RWPE1 (cell line): ENCODE results near the gene TRIM49D1.
"Not testable (repeated sequence)": the region's sequence is repeated elsewhere in the genome, so short reads cannot be mapped to it uniquely, and the experiment has no call there.

ENCODE experiments used
- CTCF ChIA-PET: fragments of 350-600 bp; sonication (Branson Sonifier 250); formaldehyde crosslinking; extraction: SDS; loops from one replicate; lab custom pipeline; 2021; lab: Yijun Ruan, JAX
- POLR2A ChIA-PET: fragments of 400-600 bp; formaldehyde crosslinking; extraction: SDS; loops from one replicate; lab custom pipeline; 2020; ENCODE audit warnings: antibody characterized with exemption; ENCODE audit not compliant: low non-redundant PET; lab: Yijun Ruan, JAX
- DNase-seq: peaks from one replicate; pipeline ENCODE4 v3.0.0; 2012; ENCODE audit warnings: low spot score
- H3K27ac ChIP-seq: fragments of 450-650 bp; 2 replicates; pipeline ENCODE4 v1.5.1; 2017
- TF ChIP-seq, protein P1 (sequence below): fragments of 450-650 bp; conservative IDR thresholded peaks from 2 replicates; pipeline ENCODE4 v1.5.1; 2017; ENCODE audit warnings: low read depth, mild to moderate bottlenecking

The TRIM49D1 gene, protein sequence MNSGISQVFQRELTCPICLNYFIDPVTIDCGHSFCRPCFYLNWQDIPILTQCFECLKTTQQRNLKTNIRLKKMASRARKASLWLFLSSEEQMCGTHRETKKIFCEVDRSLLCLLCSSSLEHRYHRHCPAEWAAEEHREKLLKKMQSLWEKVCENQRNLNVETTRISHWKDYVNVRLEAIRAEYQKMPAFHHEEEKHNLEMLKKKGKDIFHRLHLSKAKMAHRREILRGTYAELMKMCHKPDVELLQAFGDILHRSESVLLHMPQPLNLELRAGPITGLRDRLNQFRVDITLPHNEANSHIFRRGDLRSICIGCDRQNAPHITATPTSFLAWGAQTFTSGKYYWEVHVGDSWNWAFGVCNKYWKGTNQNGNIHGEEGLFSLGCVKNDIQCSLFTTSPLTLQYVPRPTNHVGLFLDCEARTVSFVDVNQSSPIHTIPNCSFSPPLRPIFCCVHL

DNA sequence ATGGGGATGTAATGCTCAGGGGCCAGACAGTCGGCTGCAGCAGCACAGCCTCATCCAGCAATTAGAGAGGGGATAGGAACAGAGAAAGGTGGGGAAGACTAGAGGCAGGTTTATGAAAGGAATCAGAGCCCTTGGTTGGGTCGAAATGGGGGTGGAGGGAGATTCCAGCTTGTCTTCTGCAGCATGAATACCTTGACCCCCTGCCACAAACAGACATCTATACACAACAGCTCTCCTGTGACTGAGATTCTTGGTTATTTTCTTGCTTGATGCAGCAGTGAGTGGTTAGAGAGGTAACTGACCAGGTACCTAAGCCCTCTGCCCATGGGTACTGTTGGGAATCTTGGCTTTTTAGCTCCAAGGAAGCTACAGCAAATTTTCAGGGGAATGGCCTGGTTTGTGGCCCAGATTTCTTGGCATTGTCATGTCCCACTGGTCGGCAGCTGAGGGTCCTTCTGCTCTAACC, at the start of gene TRIM49D1:
Gene TRIM49D1 (minus strand): TSS at position 51 of the 466 bp plus-strand sequence. CDS start 4,535 bp downstream, outside the sequence.
- TF ChIP-seq, protein P1, sequence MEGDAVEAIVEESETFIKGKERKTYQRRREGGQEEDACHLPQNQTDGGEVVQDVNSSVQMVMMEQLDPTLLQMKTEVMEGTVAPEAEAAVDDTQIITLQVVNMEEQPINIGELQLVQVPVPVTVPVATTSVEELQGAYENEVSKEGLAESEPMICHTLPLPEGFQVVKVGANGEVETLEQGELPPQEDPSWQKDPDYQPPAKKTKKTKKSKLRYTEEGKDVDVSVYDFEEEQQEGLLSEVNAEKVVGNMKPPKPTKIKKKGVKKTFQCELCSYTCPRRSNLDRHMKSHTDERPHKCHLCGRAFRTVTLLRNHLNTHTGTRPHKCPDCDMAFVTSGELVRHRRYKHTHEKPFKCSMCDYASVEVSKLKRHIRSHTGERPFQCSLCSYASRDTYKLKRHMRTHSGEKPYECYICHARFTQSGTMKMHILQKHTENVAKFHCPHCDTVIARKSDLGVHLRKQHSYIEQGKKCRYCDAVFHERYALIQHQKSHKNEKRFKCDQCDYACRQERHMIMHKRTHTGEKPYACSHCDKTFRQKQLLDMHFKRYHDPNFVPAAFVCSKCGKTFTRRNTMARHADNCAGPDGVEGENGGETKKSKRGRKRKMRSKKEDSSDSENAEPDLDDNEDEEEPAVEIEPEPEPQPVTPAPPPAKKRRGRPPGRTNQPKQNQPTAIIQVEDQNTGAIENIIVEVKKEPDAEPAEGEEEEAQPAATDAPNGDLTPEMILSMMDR = no peak
- POLR2A ChIA-PET = no interaction called here
- H3K27ac ChIP-seq = no peak within 1 kb of the TSS
- CTCF ChIA-PET = no interaction called here
- DNase-seq = no peak

DNA sequence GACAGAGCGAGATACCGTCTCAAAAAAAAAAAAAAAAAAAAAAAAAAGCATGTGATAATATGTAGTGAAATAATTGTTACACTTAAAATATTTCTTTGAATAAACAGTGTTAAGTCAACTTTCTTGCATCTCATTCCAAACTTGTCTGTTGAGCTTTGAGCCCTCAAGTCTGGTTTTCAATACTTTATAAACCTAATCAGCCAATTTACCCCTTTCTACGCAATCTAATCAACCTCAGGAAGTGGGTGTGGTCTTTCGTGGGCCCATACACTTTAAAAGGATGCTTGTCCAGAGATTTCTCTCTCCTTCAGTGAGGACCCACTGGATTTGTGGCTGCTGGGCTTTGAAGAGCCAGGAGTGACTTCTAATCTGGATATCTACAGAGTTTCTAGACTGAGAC, 43.7 kb upstream of the TRIM49D1 start, which contains the start of gene TRIM64:
Gene TRIM64 (plus strand): TSS at position 301 of the 400 bp plus-strand sequence. CDS start 2,467 bp downstream, outside the sequence.
- H3K27ac ChIP-seq, POLR2A ChIA-PET, CTCF ChIA-PET, DNase-seq: not testable (repeated sequence)

DNA sequence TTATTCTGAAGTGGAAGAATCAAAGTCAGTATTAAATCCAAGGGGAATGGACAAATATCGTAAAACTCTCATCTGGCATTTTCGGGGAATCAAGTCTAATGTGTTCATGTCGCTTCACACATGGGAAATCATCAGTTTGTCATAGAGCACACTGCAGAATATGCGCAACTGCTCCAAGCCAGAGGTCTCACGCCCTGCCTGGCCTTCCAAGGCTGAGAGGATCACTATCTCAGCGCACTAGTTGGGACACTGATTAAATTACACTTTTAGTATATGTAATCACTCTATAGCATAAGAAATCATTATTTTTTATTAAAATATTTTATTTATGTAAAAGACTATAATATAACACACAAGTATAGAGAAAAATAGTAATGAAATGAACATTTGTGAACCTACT, 38.8 kb upstream of the TRIM49D1 start:
- POLR2A ChIA-PET, H3K27ac ChIP-seq, DNase-seq, CTCF ChIA-PET: not testable (repeated sequence)

DNA sequence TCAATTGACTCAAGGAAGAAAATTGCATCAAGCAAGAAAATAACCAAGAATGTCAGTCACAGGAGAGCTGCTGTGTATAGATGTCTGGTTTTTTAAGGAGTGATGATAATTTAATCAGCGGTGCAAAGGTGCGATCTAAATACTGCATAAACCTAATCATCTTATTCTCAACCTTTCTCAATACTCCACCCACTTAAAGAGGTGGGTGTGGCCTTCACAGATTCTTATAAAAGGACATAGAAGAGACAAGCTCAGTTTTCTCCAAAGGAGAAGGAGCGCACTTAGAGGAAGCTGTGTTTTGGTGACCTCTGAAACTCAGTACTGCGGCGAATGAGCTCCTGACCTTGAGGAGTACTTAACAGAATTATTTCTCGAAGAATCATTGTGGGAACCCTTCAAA, 1.7 kb upstream of the TRIM49D1 start, which contains the start of gene TRIM49D2:
Gene TRIM49D2 (plus strand): TSS at position 301 of the 400 bp plus-strand sequence. CDS start 2,698 bp downstream, outside the sequence.
- POLR2A ChIA-PET, DNase-seq, H3K27ac ChIP-seq, CTCF ChIA-PET: not testable (repeated sequence)

DNA sequence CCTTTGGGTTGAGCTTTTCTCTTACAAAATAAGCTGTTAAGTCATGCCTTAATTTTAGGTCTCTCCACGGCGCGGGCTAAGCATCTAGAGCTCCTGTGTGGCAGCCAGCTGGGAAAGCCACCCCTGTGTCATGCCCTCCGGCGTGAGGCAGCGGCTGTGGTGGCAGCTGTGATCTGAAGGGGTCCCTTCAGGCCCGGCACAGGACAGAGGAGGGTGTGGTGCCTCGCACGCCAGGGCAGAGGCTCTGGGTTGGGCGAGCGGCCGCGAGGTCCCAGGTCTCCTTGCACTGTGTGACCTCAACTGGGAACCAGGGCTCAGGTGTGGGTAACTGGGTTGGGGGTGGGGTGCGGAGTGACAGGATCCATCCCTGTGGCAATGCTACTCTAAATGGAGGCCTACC, 21.2 kb downstream of the TRIM49D1 start:
- DNase-seq, POLR2A ChIA-PET, H3K27ac ChIP-seq, CTCF ChIA-PET: not testable (repeated sequence)

DNA sequence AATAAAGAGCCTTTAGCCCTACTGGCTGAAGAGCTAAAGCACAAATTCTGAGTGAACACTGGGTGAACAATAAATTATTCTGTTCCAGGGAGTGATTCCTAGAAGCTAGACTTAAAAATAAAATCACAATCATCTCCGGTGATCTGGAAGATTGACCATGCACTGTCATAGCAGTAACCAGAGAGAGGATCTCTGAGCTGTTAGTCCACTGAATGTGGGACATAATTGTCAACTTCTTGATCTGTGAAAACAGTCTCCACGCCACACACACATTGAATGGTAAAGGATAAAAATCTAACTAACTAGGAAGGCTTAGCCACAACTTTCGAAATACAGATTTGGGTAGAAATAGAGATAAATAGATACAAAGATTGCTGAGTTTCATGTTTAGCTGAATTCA, 28.8 kb downstream of the TRIM49D1 start:
- H3K27ac ChIP-seq, POLR2A ChIA-PET, DNase-seq, CTCF ChIA-PET: not testable (repeated sequence)

DNA sequence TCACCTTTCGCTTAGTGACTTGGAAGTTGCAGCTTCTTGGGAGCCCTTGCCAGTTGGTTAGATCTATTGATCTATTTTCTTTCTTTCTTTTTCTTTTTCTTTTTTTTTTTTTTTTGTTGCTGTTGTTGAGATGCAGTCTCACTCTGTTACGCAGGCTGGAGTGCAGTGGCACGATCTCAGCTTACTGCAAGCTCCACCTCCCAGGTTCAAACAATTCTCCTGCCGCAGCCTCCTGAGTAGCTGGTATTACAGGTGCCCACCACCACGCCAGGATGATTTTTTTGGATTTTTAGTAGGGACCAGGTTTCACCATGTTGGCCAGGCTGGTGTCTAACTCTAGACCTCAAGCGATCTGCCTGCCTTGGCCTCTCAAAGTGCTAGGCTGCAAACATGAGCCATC, 44.5 kb downstream of the TRIM49D1 start:
- H3K27ac ChIP-seq, DNase-seq, CTCF ChIA-PET, POLR2A ChIA-PET: not testable (repeated sequence)

DNA sequence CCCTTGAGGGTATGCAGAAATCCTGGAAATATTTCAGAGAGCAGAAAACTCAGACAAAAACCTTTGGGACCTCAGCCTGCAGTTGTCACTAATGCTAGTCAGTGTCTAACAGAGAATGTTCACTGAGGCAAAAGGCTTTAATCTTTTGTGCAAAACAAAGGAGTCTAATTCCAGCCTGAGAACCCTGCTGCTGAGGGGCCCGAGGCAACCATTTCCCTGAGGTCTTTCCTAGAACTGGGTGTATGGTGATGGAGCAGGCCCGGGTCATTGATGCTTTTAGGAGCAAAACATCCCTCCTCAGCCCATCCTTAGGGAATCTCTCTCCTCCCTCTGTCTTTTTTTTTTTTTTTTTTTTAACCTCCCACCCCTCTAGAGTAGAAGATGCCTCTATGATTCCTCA, 49.5 kb downstream of the TRIM49D1 start:
- DNase-seq, CTCF ChIA-PET, H3K27ac ChIP-seq, POLR2A ChIA-PET: not testable (repeated sequence)

DNA sequence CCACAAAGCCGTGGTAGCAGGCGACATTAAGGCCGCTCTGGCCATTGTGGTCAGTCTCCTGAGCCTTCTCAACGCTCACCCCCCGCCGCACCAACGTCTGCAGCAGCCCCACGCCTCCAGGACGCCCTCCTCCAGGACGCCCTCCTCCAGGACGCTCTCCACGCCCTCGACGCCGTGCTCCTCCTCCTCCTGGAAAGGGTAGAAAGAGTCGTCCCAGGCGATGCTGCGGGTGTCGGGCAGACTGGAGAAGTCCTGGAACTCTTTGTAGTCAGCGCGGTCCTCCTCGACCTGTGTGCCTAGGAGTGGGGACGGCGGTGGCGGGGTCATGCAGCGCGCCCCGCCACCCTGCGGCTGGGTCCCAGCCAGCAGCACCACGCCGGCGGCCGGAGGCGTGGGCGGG, 56.8 kb downstream of the TRIM49D1 start:
- H3K27ac ChIP-seq, CTCF ChIA-PET, DNase-seq, POLR2A ChIA-PET: not testable (repeated sequence)

DNA sequence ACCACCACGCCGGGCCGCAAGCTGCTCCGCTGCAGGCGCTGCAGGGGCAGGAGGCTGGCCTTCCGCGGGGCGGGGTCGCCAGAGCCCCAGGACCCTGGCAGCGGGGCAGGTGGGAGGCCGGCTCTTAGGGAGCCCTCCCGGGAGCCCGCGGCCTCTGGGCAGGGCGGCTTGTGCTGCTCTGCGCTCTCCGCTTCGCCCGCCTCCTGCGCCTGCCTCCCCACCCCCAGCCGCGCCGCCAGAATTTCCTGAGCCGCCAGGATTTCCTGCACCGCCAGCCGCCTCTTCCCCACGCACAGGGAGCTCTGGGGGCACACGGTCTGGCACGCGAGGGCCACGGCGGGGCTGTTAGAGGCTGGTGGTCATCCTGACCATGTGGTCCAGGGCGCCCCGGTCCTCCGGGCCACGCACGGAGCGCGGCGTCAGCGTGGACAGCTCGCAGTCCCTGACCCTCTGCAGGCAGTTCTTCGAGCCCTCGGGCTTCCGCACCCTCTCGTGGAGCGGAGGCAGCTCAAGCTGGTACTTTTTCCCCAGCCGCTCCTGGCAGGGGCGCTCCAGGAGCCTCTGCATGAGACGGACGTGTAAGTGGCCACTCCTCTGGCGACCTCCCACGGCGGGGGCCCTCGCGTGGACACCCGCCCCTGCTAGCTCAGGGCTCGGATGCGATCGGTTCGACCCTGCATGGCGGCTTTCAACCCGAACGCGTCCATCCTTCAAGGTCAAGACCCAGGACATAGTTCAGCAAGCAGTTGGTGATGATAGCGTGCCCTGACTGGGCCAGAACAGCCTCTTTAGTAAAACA, 57.9 kb downstream of the TRIM49D1 start:
- DNase-seq, POLR2A ChIA-PET, CTCF ChIA-PET, H3K27ac ChIP-seq: not testable (repeated sequence)
